Kidney (tissue), 14 donors: ENCODE results near the gene JAML. TPM values are rescaled to one million over a fixed set of nuclear protein-coding genes. Genes with fewer than 3 reads are reported as not detected.

ENCODE experiments used
- DNase-seq, 5 donors: peaks; one replicate each; pipeline ENCODE4 v3.0.0-alpha.2; 2013 to 2020
- FAIRE-seq: peaks from 2 replicates; lab custom pipeline; 2012; peaks lifted over from hg19 to GRCh38; lab: Jason Lieb, UNC
- H3K27ac ChIP-seq, 2 donors: one replicate each; pipeline ENCODE4 v1.7.0; 2013; ENCODE audit warnings: low read depth in 2 of 2, low read length in 2 of 2, inconsistent platforms in 1 of 2
- H3K27me3 ChIP-seq: one replicate; pipeline ENCODE4 v1.7.1; 2013; ENCODE audit warnings: low read length, inconsistent platforms; ENCODE audit not compliant: control insufficient read depth, insufficient read depth
- H3K36me3 ChIP-seq, 3 donors: one replicate each; pipeline versions ENCODE4 v1.7.0 to v1.7.1; 2013; ENCODE audit warnings: low read length in 3 of 3, control low read depth in 1 of 3, inconsistent platforms in 1 of 3; ENCODE audit not compliant: insufficient read depth in 3 of 3, control insufficient read depth in 2 of 3
- H3K4me1 ChIP-seq, 3 donors: one replicate each; pipeline versions ENCODE4 v1.7.0 to v1.7.1; 2013; ENCODE audit warnings: low read length in 3 of 3, inconsistent platforms in 1 of 3, low read depth in 1 of 3; ENCODE audit not compliant: control insufficient read depth in 2 of 3, insufficient read depth in 2 of 3
- H3K4me3 ChIP-seq, 3 donors: one replicate each; pipeline versions ENCODE4 v1.7.0 to v1.8.1; 2013; ENCODE audit warnings: low read length in 3 of 3, control low read depth in 1 of 3, inconsistent platforms in 1 of 3
- H3K9ac ChIP-seq, 3 donors: one replicate each; pipeline versions ENCODE4 v1.7.0 to v1.7.1; 2013; ENCODE audit warnings: low read length in 3 of 3, control low read depth in 1 of 3, inconsistent platforms in 1 of 3
- H3K9me3 ChIP-seq, 3 donors: one replicate each; pipeline versions ENCODE4 v1.7.0 to v1.7.1; 2013; ENCODE audit warnings: low read length in 3 of 3, control low read depth in 1 of 3, inconsistent platforms in 1 of 3; ENCODE audit not compliant: control insufficient read depth in 2 of 3, insufficient read depth in 1 of 3
- intact Hi-C: fragments of 100-400 bp; cut with DNase I; formaldehyde crosslinking; loops from one replicate; pipeline ENCODE4 v1.11.1; 2022
- polyA plus RNA-seq: library from polyadenylated mRNA; stranded (reverse); fragments of 350-450 nt; fragmentation: Illumina TruSeq; extraction: RNeasy Lipid Tissue Mini Kit (QIAGEN cat#74804); gene quantifications from one replicate; pipeline ENCODE4 v1.2.3, GENCODE V29; 2014; ENCODE audit warnings: low read depth, low replicate concordance; ENCODE audit not compliant: insufficient read depth
- total RNA-seq: library from RNA; stranded (reverse); fragmentation: NEBNext Ultra II Directional; extraction: Animal tissue kit (Norgen Biotek cat#: 25700); gene quantifications from one replicate; pipeline ENCODE4 v1.2.1, GENCODE V29; 2021
- TF ChIP-seq, protein P1 (sequence below): IDR thresholded peaks from 3 replicates; pipeline ENCODE4 v1.5.1; 2012; ENCODE audit warnings: mild to moderate bottlenecking, moderate library complexity, borderline replicate concordance; ENCODE audit not compliant: insufficient read depth; ENCODE audit errors: extremely low read depth
- donor health status: control.
- donor health status: control.
- donor health status: control.
- donor health status: control.
- donor health status: control.
- donor health status: DM: yes; HTN: yes; CAD: no.
- donor health status: Normal renal cell carcinoma (clear cell type).

JAML gene
- total and polyA plus RNA-seq, 2 donors from 2014 or later, result 2.5 to 17.1 TPM

- Histone ChIP-seq H3K27me3 (peaks cover 3% of the 10 kb centered on the region), H3K36me3 (no peaks in the 10 kb centered on the region), H3K27ac (no peak overlapping the region), H3K4me1 (peaks cover 0 to 4% (median 0%) of the 10 kb centered on the region in 3 donors), H3K9me3 (no peaks in the 10 kb centered on the region), H3K9ac (no peak overlapping the region), H3K4me3 (no peak overlapping the region)
- intact Hi-C loops, result no loop called here
- no peak for FAIRE-seq
- TF ChIP-seq, protein P1, sequence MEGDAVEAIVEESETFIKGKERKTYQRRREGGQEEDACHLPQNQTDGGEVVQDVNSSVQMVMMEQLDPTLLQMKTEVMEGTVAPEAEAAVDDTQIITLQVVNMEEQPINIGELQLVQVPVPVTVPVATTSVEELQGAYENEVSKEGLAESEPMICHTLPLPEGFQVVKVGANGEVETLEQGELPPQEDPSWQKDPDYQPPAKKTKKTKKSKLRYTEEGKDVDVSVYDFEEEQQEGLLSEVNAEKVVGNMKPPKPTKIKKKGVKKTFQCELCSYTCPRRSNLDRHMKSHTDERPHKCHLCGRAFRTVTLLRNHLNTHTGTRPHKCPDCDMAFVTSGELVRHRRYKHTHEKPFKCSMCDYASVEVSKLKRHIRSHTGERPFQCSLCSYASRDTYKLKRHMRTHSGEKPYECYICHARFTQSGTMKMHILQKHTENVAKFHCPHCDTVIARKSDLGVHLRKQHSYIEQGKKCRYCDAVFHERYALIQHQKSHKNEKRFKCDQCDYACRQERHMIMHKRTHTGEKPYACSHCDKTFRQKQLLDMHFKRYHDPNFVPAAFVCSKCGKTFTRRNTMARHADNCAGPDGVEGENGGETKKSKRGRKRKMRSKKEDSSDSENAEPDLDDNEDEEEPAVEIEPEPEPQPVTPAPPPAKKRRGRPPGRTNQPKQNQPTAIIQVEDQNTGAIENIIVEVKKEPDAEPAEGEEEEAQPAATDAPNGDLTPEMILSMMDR, result no peak
- no peak for DNase-seq
Observed at GRCh38 chr11:118146554-118146953, 78.3 kb downstream of the JAML start.

- FAIRE-seq (no peak), DNase-seq (peak; percentile 87 to 94 (median 91))
- intact Hi-C loops, result no loop called here
- H3K9ac ChIP-seq, result no peak overlapping the region
- H3K4me1 ChIP-seq, result peaks cover 0 to 4% (median 0%) of the 10 kb centered on the region in 3 donors
- TF ChIP-seq, protein P1, result peak; percentile 96
- no peaks in the 10 kb centered on the region for H3K27me3 ChIP-seq
- peak overlapping the region; percentile 38 to 63 (median 46) for H3K4me3 ChIP-seq
- no peaks in the 10 kb centered on the region for H3K36me3 ChIP-seq
- no peak overlapping the region for H3K27ac ChIP-seq
- no peaks in the 10 kb centered on the region for H3K9me3 ChIP-seq
Observed at GRCh38 chr11:118145285-118146227, 79.3 kb downstream of the JAML start.

DNA sequence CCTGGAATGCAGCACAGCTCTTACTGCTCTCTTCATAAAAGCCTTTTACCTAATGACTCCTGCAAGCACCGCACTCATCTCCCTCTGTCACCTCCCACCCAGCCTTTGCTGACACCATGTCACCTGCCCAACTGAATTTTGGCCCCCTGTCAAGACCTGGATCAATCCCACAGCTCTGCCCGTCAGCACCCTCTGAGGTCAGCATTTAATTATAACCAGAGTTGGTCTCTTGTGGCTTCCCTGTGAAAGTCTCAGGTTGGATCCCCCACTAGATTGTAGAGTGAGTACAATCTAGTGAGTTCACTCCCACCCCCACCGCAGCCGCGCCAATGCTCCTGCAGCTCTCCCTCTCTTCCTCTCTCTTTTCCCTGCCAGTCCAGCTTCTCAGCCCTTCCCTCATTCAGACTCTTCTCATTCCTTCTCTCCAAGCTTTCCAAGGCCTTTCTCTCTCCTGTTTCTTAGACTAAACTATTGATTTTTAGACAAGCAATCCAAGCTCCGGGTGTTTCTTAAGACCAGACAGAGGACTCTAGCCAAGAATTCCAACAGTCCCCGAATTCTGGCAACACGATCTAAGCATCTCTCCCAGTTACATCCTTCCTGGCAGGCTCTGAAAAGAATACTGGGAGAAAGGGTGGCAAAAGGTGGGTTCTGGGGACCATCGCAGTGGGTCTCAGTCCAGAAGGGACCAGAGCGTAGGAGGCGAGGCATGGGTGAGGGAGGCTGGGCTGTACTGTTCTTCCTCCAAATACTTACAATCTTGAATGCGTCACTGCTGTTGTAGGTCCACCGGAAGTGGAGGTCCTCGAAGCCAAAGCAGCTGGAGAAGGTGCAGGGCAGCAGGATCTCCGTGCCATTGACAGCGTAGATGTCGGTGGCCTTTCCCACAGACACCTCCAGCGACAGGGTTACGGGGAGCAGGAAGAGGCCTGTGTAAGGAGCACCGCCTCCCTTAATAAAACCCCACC is 80.2 kb downstream of the JAML start:
- TF ChIP-seq, protein P1, result no peak
- H3K36me3 ChIP-seq, result no peaks in the 10 kb centered on the region
- intact Hi-C loops, result no loop called here
- H3K4me1 ChIP-seq, result peaks cover 0 to 4% (median 0%) of the 10 kb centered on the region in 3 donors
- H3K27ac ChIP-seq, result no peak overlapping the region
- no peaks in the 10 kb centered on the region for H3K9me3 ChIP-seq
- H3K27me3 ChIP-seq, result no peaks in the 10 kb centered on the region
- FAIRE-seq, result no peak
- H3K4me3 ChIP-seq, result peak overlapping the region in 1 of 3 donors; percentile 63
- DNase-seq, result no peak
- no peak overlapping the region for H3K9ac ChIP-seq

Other genes starting within 250 kb of the JAML start
- 37.2 TPM for gene IL10RA, start 238.6 kb downstream of the JAML start, total RNA-seq
- gene IL10RA, start 238.6 kb downstream of the JAML start, polyA plus RNA-seq, result 1.8 TPM
- 234 TPM for gene TMPRSS4, start 147.9 kb downstream of the JAML start, total RNA-seq
- 27.8 TPM for gene TMPRSS4, start 147.9 kb downstream of the JAML start, polyA plus RNA-seq
- not detected for gene SMIM35, start 138.0 kb downstream of the JAML start, total RNA-seq
- 0.80 TPM for gene SMIM35, start 138.0 kb downstream of the JAML start, polyA plus RNA-seq
- 3.5 TPM for gene SCN4B, start 72.2 kb downstream of the JAML start, total RNA-seq
- gene SCN4B, start 72.2 kb downstream of the JAML start, polyA plus RNA-seq, result 1.4 TPM
- 0.25 TPM for gene SCN2B, start 48.4 kb downstream of the JAML start, total RNA-seq
- 0.54 TPM for gene SCN2B, start 48.4 kb downstream of the JAML start, polyA plus RNA-seq
- gene MPZL3, start 27.4 kb upstream of the JAML start, total RNA-seq, result 10.0 TPM
- gene MPZL3, start 27.4 kb upstream of the JAML start, polyA plus RNA-seq, result 1.7 TPM
- 111 TPM for gene MPZL2, start 39.3 kb upstream of the JAML start, total RNA-seq
- gene MPZL2, start 39.3 kb upstream of the JAML start, polyA plus RNA-seq, result 16.8 TPM
- gene CD3E, start 79.7 kb upstream of the JAML start, total RNA-seq, result 14.3 TPM
- 2.2 TPM for gene CD3E, start 79.7 kb upstream of the JAML start, polyA plus RNA-seq
- 8.7 TPM for gene CD3D, start 117.7 kb upstream of the JAML start, total RNA-seq
- gene CD3D, start 117.7 kb upstream of the JAML start, polyA plus RNA-seq, result 1.4 TPM
- gene CD3G, start 119.3 kb upstream of the JAML start, total RNA-seq, result 4.8 TPM
- gene CD3G, start 119.3 kb upstream of the JAML start, polyA plus RNA-seq, result 0.45 TPM
- 39.2 TPM for gene UBE4A, start 134.6 kb upstream of the JAML start, total RNA-seq
- gene UBE4A, start 134.6 kb upstream of the JAML start, polyA plus RNA-seq, result 11.2 TPM
- gene ATP5MG, start 176.6 kb upstream of the JAML start, total RNA-seq, result 173 TPM
- 811 TPM for gene ATP5MG, start 176.6 kb upstream of the JAML start, polyA plus RNA-seq
- gene KMT2A, start 211.5 kb upstream of the JAML start, total RNA-seq, result 85.1 TPM
- 5.6 TPM for gene KMT2A, start 211.5 kb upstream of the JAML start, polyA plus RNA-seq